Activated CD4-positive, alpha-beta T cell treated with anti-CD3 and anti-CD28 coated beads, Interleukin-2, amount 50 U/mL, for 48 hours (primary cell): Measurements from ENCODE around the gene CBFB.
"Not testable (repeated sequence)": the region's sequence is repeated elsewhere in the genome, so short reads cannot be mapped to it uniquely, and the experiment has no call there.

Source experiments
- DNase-seq, 2 experiments: peaks; one replicate each; pipeline ENCODE4 v3.0.0-alpha.2; 2020

The CBFB gene

DNA sequence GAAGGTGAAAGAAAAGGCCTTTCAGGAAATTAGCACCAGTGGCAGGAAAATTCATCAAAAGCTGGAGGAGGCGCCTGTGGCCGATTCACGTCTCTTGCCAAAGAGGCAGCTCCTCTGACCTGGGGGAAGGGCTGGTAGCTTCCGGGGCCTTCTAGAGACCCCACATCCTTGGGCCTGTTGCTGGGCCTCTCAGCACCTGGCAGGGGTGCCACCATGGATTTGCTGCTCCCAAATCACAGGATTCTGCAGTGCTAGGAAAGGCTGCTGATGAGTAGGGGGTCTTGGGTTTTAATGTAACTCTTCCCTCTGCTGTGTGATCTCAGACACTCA lies 11.6 kb upstream of the CBFB start:
- no peak for DNase-seq

DNA sequence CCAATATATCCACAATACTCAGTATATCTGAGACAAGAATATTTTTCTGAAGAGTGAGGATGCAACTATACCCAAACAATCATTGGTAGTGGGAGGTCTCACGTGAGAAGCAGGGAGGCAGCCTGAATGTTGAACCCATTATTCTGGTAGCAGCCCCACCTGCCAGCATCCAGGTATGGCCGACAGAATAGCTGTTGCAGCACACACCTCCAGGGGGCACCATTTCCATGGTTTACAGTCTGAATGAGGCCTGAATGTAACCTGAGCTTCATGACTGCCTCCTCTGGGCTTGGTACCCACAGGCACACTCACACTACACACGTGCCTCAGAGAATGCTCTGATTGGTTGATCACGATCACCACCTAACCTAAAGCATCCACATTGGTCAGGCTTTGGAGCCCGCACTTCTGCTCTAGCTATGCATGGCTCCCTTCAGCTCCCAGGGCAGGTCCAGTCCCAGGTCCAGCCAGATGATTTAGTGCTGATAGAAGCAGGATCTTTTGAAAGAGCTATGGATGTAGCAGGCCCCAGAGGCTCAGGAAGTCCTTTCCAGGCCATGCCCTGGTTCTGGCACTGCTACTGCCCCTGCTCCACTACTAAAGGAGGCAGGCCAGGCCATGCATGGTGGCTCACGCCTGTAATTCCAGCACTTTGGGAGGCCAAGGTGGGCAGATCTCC lies 11.0 kb upstream of the CBFB start:
- DNase-seq: peak; percentile 91 to 94

DNA sequence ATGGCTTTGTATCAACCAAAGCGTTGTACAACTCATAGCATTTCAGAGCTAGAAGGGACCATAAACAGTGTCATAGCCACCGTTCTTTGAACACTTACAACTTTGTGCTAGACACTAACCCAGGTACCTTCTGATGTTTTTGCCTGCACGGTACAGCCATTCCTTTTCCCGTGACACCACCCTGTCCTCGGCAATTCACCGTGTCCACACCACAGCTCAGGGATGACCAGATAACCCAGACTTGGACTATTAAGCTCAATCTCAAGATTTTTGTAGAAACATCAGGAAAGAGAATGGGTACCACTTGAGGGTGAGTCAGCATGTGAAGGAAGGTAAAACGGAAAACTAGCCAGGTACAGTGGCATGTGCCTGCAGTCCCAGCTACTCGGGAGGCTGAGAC lies 9.8 kb upstream of the CBFB start:
- no peak for DNase-seq

DNA sequence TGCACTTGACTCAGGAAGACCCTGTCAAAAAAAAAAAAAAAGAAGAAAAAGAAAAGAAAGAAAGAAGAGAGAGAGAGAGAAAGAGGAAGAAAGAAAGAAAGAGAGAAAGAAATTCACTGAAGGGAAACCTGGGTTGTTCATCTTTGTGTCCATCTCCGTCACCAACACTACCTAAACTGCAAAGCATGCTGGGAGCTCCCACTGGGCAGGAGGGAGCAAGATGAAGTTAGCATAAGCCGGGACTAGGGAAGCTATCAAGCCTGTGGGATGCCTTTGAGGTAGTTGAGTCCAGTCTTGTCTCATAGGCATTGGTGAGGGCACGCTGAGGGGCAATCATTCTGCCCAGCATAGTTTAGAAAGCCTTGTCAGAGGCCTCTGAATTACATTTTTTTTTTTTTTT lies 7.6 kb upstream of the CBFB start:
- DNase-seq: peak in 1 of 2 experiments; percentile 1

DNA sequence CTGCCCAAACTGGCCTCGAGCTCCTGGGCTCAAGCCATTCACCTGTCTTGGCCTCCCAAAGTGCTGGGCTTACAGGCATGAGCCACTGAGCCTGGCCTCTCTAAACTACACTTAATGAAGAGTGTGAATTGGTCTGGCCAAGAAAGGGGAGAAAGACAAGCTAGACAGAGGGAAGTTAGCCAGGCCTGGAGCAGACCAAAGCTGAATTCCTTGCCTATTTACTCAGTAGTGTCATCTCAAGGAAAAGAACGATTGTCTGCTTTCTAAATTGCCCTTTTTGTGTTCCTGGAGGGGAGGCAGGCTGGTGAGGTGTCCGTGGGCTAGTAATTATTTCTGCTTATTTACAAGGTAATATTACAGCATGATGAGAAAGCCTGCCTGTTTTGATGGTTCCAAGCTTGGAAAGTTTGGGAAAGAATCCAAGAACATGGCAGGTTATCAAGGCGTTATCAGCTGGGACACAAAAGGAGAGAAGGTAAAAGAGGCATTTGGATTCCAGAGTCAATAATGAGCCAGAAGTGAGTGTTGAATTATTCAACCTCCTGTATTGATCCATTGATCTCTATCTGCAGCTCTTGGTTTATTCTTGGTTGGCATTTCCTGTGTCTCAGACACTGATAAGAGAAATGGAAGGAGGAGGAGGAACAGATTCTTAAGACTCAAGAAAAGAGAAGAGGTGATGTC lies 6.3 kb upstream of the CBFB start:
- DNase-seq: no peak

DNA sequence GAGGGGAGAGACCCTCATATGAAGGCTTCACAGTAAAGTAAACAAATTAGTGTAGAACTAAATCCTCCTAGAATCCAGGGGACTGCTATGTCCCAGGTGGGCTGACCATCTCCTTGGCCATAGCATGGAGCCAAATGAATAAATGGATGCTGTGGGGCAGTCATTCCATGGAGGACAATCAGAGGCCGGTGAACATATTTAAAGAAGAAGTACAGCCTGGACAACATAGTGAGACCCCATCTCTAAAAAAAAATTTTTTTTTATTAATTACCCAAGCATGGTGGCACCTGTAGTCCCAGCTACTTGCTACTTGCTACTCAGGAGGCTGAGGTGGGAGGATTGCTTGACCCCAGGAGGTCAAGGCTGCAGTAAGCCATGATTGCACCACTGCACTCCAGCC lies 5.3 kb upstream of the CBFB start:
- DNase-seq: no peak

DNA sequence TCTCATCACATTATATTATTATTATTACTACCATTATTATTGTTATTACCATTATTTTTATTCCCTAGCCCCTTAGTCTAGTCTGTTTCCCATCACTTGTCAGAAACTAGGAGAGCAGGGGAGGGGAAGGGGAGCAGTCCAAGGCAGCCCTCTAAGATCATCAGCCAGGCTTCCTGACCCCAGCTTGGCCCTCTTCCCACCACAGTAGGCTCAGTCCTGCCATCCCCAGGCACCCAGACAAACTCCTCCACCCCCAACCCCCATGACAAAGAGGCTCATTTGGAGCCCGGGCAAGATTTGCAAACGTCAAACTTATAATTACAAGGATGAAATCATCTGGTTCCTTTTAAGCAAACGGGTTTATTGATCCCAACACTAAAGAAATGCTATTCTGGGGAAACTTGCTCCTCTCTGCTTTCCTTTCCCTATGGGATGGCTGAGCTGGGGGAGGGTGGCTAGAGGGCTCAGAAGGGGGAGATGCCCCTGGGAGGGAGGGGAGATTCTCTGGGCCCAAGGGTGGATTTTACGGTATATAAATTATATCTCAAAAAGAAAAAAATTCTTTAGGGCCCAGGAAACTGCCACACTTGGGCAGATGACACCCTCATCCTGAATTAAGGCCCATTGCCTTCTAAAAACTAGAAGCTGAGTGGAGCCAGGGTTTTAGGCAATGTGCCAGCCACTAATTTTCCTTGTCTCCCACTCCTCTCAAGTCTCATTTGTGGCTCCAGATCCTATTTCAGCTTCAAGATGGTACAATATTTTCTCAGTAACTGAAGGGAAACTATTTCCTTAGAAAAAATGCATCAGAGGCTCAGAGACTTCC lies 4.4 kb upstream of the CBFB start:
- DNase-seq: peak in 1 of 2 experiments; percentile 1

DNA sequence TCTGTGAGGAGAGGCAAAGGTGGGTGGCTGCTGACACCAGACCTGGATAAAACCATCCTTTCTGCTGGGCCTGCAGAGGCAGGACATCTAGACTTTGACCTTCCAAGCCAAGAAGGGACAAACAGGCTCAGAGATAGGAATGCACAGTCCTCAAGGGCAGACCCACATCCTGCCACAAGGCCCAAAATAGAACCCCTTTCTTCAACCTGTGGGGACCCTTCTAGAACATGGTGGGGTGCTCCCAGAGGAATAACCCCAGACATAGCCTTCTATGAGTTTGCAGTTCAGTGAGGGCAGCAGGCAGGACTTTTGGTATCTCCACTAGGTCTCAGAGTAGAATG lies 3.8 kb upstream of the CBFB start:
- DNase-seq: peak in 1 of 2 experiments; percentile 2

DNA sequence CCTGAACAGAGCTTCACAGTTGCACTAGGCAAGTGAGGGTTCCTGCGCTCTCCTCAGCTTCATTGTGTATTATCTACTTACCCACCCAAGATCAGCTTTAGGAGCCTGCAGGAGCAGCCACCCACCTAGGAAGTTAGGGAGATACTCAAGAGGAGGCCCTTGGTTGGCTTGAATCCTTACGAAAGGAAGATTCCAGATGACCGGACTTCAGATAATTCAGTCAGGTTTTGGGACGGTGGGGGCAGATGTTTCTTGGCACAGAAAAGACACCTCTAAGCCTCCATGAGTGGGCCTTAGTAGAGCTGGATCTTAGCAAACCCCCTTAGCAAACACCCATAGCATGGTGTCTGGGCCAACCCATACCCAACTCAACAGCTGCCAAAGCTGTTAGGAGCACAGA lies 2.4 kb upstream of the CBFB start:
- peak in 1 of 2 experiments; percentile 2 for DNase-seq

DNA sequence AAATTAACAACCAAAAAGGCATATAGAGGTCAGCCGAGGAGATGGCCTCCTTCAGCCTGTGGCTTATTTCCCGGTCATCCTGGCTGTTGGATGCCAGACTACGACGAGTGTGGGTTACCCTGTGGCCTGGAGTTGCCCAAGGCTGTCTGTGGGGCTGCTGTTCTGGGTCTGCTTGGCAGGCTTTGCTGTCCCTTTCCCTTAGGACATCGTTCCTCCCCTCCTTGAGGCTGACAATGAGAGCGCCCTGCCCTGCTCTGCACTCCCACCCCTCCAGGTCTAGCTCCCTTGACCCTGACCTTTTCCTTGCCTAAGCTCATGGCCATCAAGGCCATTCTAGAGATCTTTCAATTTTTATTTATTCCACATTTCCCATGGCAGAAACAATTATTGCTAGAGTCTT lies 1.9 kb upstream of the CBFB start:
- DNase-seq: peak in 1 of 2 experiments; percentile 2

DNA sequence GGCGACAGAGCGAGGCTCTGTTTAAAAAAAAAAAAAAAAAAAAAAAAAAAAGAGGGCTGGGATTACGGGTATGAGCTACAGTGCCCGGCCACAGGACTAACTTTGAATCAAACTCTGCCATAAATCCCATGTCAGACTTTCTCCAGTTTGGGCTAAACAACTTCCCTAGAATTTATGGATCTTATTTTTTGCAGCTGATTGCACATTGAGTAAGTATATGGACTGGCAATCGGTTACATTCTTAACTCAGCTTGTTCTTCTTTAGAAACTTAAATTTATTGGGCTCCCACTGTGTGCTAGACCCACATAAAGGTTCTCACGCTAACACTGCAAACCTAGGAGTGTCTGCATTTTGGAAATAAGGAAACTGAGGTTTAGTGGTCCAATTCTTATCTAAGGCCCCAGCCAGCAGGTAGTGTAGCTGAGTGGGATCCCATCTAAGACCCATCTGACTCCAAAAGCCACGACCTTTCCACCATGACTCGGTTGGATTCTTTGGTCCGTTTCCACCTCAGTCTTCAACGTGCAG lies 718 bp upstream of the CBFB start:
- DNase-seq: peak in 1 of 2 experiments; percentile 2

DNA sequence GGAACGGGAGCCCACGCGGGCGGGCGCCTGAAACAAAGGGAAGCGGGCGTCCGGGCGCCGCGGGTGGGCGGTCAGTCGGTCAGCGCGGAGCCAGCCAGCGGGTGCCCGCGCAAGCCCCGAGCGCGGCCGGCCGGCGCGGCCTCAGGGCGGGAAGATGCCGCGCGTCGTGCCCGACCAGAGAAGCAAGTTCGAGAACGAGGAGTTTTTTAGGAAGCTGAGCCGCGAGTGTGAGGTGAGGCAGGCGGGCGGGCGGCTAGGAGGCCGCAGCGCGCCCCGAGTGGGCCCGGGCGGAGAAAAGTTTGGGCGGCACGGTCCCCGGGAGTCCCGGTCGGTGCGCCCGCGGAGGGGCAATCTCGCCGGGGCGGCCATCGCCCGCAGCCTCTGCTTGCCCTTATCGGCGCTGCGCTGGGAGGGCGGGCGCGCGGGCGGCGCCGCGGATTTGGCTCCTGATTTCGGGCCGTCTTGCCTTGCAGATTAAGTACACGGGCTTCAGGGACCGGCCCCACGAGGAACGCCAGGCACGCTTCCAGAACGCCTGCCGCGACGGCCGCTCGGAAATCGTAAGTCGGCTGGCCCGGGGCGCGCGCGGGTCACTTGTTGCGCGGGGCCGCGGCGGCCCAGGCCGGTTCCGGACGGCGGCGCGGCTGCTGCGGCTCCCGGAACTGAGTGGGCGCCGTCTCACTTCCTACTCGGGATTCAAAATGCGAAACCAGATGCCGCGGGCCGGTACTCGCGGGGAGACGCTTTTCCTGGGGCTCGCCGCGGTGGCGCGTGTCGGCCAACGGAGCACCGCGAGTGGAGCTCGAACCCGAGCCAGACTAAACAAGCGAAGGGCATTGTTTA lies 526 bp downstream of the CBFB start:
- peak; percentile 65 to 74 for DNase-seq

DNA sequence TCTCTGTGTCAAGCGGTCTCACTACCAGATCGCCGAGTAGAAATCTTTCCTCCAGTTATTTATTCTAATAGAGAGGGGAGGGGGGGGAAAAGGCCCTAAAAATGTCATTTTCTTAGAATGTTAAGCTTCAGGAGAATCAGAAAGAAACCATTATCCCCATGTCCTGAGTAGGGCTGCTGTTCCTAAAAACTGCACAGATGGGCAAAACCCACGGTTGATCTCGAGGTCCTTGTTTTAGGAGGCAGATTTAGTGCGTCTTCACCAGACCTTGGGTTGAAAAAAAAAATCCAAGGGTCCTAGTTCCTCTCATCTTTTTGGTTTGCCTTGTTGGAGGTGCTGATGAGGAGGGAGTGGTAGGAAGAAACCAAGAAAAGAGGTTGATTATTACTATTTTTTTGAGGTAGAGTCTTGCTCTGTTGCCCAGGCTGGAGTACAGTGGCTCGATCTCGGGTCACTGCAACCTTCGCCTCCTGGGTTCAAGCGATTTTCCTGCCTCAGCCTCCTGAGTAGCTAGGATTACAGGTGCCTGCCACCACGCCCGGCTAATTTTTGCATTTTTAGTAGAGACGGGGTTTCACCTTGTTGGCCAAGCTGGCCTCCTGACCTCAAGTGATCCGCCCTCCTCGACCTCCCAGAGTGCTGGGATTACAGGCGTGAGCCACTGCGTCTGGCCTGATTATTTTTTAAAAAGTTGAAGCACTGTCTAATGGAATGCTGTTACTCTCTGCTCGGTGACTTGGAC lies 1.4 kb downstream of the CBFB start:
- no peak for DNase-seq

DNA sequence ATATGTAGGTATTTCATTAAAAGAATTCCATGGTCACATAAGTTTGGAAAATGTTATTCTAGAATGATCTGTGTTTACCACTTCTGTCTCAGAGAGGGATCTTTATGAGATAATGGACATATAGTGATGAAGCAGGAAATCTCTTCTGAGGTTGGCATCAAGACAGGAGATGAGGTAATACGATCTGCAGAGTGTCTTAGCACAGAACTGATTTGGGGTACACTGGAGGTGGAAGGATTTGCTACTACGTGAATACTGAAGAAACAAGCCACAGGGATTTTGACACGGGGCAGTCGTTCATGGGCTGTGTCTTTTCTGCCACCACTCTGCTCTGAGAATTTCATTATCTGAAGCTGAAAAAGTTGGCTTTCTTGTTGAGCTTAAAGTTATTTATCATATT lies 5.5 kb downstream of the CBFB start:
- no peak for DNase-seq

DNA sequence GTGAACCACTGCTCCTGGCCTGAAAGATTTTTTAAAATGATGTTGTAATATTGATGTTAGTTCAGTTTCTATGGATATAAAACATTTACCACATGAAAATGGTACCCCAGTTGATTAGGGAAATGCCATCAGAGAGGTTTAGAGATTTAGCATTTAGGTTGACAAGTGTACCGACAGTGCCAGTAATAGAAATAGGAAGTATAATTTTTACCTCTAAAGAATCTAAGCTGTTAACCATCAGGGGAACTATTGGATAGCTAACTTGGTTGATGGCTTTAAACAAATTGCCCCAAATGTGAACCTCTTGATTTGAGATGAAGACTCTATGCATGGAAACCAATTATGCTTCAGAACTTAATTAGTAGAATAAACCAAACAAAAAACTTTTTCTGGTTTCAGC lies 6.4 kb downstream of the CBFB start:
- no peak for DNase-seq

DNA sequence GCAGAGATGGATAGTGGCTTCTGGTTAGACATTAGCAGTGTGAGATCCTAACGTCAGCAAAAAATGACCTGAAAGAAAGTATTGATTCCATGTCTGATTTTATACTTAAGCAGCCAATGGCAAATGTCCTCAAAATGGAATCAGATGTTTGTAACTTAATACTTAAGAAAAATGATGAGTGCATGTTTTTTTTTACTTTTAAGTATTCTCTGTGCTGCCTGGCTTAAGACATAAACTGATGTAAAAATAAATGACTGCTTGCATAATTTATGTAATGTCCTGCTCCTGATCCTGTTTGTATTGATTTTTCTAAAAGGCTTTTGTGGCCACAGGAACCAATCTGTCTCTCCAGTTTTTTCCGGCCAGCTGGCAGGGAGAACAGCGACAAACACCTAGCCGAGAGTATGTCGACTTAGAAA lies 7.4 kb downstream of the CBFB start:
- DNase-seq: no peak

DNA sequence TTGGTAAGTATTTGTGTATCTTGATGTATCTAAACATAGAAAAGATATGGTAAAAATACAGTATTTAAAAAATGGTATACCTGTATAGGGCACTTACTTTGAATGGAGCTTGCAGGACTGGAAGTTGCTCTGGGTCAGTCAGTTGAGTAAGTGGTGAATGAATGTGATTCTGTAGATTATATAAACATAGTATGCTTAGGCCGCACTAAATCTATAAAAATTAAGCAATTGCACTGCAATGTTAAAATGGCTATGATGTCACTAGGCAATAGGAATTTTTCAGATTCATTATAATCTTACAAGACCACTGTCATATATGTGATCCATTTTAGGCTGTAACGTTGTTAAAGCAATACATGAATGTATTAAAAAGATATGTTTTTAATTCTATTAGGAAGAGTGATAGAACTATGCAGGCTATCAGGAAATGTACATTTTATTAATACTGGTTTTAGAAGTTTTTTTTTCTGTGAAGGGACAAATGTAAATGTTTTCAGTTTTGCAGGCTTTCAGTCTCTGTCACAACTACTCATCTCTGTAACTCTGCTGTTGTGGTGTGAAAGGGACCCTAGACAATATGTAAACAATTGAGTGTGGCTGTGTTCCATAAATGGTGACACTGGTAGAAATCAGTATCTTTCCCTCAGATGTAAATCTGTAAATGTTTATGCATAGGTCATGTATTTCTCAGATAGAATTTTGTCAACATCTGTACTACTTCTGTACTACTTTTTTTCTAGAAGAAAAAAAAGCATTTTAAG lies 10.5 kb downstream of the CBFB start:
- DNase-seq: no peak

DNA sequence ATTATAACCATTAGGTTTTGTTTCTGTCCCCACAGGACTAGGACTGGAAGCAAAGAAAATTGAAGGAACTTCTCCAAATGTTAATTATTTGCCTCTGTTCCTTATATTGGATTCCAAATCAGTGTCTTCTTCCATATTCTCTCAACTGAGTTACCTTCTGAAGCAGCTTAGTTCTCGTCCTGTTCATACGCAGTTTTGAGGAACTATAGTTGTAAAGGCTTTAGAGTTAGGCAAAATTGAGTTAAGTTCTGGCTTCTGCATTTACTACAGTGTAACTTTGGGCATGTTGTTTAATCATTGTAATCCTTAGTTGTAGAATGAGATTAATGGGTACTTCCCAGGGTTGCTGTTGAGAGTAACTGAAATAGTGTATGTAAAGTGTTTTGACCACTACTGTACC lies 11.2 kb downstream of the CBFB start:
- no peak for DNase-seq

DNA sequence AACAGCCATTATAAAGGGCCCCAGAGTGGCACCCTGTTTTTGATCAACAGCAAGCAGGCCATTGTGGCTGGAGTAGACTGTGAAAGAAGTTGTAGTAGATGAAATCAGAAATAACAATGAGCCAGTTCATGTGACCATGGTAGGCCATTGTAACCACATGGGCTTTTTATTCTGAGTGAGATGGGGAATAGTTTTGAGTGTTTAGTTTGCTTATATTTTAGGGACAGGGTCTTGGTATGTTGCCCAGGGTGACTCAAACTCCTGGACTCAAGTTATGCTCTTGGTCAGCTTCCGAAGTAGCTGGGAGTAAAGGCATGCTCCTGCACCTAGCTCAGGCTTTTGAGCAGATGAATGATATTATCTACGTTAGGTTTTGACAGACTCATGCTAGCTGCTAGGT lies 12.0 kb downstream of the CBFB start:
- no peak for DNase-seq

DNA sequence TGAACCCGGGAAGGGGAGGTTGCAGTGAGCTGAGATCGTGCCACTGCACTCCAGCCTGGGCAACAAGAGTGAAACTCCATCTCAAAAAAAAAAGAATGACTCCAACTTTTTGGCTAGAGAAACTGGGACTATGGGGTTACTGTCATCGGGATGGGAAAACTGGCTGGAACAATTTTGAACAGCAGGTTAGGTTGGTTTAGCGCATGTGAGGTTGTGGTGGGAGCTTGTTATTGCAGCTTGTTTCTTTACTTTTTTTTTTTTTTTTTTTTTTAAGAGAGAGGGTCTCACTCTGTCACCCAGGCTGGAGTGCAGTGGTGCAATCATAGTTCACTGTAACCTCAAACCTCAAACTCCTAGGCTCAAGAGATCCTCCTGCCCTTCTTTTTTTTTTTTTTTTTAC lies 12.6 kb downstream of the CBFB start:
- not testable (repeated sequence) for DNase-seq

DNA sequence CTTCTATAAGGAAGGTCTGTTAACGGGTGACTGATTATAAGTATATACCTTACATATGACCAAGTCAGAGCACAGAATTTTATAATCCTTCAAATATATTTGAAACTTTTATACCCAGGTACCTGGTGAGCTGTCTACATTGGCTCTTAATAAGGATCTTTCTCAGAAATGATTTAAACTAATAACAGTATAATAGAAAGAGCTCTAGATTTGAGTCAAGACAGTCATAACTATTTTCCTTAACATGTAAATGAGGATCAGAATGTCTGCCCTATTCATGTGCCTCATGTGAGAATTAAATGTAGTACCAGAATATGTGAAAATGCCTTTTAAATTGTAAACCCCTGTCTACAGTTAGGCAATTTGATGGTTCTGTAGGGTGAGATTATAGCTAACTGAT lies 14.5 kb downstream of the CBFB start:
- no peak for DNase-seq
